Left cardiac atrium (tissue), 4 donors: ENCODE data around the gene PLCB1. TPM values are rescaled to one million over a fixed set of nuclear protein-coding genes. Genes with fewer than 3 reads are reported as not detected.

Source experiments
- ATAC-seq, 2 donors: fragments of 200-7000 bp; cut with Tn5 transposase; one replicate each; pipeline ENCODE4 v1.9.1; 2020; ENCODE audit warnings: mild to moderate bottlenecking in 2 of 2, moderate library complexity in 2 of 2
- DNase-seq: peaks from one replicate; pipeline ENCODE4 v3.0.0-alpha.2; 2020
- intact Hi-C, 2 donors: fragments of 100-400 bp; cut with DNase I; formaldehyde crosslinking; loops; one replicate each; pipeline versions ENCODE4 v1.14.1 to v1.15.1; 2022 to 2023
- total RNA-seq, 2 donors: library from RNA; stranded (reverse); fragmentation: NEBNext Ultra II Directional; extraction: Animal tissue kit (Norgen Biotek cat#: 25700); gene quantifications; one replicate each; pipeline ENCODE4 v1.2.1, GENCODE V29; 2021
- donor health status: DM: no; HTN: yes; CAD: no.
- donor health status: DM: no; HTN: yes; CAD: no; lungs with severe emphysema.
- donor health status: DM: yes; HTN: yes; CAD: no.
- donor health status: Dilated cardiomyopathy.

Gene PLCB1
- total RNA-seq, 2 donors from 2014 or later, result 25.9 to 27.1 TPM

DNA sequence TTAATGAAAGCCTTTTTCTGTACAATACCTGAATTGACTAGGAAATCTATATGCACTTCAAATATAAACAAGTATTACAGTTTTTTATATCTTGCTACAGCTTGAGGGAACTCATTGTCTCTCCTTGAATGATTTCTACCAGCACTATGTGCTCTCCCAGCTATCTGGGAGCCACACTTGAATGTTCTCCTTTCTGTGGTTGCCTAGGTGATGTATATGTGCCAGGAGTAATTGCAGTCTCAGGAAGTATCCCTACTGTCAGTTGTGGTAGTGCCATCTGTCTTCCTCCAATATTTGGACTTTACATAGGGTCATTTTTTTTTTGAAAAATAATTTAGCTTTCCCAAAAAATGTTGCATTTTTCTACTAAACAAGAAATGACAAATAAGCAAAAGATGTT lies 648.8 kb downstream of the PLCB1 start:
- DNase-seq (no peak), ATAC-seq (no peak)
- intact Hi-C loops, result no loop called here

DNA sequence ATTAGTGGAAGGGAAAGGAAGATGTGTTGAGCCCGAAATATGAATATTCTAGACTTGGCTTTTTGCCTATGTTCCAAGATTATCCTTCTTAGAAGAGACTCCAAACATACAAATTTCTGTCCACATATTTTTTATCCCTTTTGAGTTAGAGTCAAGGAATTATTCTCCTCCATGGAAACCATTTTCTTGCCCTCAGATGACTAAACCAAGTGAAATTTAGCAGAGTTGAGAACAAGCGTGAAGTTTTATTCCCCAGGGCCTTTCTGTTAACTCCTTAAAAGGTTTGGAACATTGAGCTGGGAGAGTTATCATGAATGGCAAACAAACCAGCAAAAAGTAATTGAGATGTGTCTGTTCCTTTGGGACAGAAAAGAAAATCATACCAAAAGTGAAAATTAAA lies 650.7 kb downstream of the PLCB1 start:
- DNase-seq, result no peak
- intact Hi-C loops, result no loop called here
- ATAC-seq, result peak; percentile 29 to 47

DNA sequence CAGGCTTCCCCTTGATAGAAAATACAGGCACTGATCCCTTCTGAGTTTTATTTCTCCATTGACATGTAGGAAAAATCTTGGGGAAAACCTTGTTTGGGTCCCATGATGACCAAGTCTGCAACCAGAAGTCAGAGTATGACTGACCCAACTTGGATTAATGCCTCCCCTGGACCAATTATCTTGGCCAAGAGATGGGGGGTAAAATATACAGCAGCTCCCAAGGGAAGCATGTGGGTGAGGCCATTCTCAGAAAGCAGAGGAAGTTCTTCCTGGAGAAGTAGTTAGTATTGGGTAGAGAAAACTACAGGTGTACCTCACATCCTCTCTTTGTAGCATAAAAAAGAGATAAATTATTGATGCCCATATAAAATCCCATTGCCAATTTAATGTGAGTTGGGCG lies 651.7 kb downstream of the PLCB1 start:
- no peak for DNase-seq
- intact Hi-C loops, result no loop called here
- no peak for ATAC-seq

DNA sequence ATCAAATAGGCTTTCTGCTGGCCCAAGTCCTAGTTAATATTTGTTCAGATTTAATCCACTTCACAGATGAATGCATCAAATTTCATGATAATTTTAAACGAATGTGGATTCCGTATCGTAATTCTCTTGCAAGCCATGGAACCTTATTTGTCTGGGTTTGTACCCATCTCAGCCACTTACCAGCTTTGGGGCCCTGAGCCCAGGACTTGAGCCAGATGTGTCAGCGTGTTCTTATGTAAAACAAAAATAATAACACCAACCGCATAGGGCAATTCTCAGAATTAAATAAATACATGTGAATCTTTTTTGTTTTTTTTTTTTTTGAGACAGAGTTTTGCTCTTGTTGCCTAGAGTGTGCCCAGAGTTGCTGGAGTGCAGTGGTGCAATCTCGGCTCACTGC lies 654.3 kb downstream of the PLCB1 start:
- ATAC-seq (no peak), DNase-seq (no peak)
- intact Hi-C loops, result no loop called here

DNA sequence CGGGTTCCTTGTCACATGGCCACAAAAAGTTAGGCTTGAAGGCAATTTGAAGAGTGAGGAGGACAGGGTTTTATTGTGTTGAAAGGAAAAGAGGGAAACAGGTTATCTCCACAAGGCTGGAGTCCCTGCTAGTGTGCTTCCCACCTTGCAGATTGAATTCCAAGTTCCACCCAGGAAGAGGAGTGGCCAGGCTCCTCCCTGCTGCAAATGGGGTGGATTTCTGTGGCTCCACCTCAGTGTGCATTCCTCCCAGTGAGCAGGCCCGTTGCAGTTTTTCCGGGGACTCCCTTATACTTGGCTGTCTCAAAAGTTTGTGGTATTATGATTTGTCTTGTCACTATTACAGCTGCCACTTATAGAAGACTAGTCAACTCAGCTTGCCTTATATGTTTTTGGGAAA lies 655.0 kb downstream of the PLCB1 start:
- ATAC-seq (no peak), DNase-seq (no peak)
- intact Hi-C loops, result no loop called here

DNA sequence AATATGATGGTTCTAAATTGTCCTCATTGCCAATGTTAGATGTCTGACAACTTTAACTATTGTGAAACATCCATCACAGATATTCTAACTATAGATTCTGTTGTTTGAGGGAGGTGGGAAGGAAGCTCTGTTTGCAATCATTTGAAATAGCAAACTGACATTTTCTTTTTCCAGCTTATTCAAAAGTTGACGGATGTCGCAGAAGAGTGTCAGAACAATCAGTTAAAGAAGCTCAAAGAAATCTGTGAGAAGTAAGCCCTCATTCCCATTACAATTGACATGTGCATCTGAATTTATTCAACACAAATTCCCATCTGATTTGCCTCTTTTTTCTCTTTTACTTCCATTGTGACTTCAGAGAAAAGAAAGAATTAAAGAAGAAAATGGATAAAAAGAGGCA lies 656.2 kb downstream of the PLCB1 start:
- no peak for ATAC-seq
- intact Hi-C loops, result no loop called here
- DNase-seq, result no peak

DNA sequence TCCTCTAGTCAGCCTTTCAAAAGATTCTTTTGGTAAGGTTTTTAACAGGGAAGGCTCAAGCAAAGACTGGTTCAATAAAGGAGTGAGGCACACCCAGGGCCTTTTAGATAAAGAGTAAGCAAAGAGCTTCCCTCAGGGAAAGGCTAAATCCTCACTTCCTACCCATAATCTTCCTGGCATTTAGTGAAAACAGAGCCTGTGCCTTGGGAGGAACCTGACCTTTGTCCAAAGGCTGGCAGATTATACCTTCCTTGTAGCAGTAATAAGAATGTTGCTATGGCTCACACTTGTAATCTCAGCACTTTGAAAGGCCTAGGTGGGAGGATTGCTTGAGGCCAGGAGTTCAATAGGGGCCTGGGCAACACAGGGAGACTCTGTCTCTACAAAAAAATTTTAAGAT lies 656.8 kb downstream of the PLCB1 start:
- no peak for DNase-seq
- intact Hi-C loops, result no loop called here
- peak in 1 of 2 donors; percentile 39 for ATAC-seq

DNA sequence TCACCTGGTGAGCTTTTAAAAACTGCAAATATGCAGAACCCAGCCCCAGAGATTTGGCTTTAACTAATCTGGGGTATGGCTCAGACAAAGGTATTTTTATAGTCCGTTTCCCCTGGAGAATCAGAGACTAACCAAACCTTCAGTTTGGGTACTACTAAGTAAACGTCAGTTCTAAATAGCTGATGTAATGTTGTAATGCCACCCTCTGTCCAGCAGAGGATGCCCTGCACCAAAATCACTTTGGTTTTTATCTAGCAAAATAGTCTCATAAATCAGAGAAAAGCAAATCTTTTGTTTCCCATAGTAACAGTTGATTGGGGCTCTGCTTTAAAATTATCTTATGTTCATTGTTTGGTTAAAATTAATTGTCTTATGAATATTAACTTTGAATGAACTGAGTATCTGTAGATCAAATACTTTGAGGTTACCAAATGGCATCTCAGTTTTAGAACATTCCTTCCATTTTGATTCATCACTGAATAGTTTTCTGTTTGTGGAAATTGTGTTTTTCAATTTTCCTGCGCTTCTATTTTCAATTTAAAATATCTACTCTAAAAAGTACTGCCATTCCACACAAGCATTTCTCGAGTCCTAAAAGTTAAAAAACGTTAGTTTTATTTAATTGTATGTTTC lies 658.5 kb downstream of the PLCB1 start:
- intact Hi-C loops, result loop anchor here in 1 of 2 donors (5.0 kb wide), 1 partner anchor 572 kb away; no protein-coding TSS in a partner anchor
- no peak for DNase-seq
- ATAC-seq, result peak; percentile 15 to 40

DNA sequence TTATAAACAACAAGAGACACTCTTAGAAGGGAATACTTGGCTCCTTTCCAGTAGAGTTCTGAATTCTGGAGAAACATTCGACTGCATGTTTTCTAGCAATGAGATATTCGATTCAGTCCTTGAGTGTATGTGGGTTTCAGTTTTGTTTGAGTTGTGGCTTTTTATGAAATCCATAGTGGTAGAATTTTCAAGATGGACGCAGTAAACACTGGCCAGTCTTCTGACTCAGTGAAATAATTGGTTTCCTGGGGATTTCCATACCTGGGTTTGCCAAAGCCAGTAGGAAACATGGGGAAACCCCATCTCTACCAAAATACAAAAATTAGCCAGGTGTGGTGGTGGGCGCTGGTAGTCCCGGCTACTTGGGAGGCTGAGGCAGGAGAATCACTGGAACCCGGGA lies 663.3 kb downstream of the PLCB1 start:
- ATAC-seq (no peak), DNase-seq (no peak)
- intact Hi-C loops, result no loop called here

DNA sequence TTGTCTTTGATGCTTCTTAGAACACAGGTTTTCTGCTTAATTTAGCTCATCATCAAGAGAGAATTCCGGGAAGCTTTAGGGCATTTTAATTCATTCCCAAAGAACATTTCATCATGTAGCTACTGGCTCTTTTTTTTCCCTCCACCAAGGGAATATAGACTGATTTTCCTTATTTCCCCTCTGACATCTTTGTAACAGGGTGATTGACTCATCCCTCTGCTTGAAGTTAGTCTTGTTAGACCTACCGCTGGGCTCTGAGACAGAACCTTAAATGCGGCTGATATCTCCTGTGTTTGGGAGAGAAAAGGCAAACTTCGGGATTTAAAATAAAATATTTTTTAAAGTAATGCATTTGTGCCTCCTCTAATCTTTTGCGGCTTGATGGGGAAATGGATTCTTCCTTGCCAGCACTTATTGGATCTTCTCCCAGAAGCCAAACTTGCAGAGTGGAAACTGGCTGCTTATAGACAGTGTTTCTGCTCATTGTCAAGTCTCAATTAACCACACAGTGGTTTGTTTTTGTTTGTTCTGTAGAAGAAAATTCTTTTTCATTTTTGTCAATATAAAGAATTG lies 664.1 kb downstream of the PLCB1 start:
- intact Hi-C loops, result no loop called here
- no peak for DNase-seq

DNA sequence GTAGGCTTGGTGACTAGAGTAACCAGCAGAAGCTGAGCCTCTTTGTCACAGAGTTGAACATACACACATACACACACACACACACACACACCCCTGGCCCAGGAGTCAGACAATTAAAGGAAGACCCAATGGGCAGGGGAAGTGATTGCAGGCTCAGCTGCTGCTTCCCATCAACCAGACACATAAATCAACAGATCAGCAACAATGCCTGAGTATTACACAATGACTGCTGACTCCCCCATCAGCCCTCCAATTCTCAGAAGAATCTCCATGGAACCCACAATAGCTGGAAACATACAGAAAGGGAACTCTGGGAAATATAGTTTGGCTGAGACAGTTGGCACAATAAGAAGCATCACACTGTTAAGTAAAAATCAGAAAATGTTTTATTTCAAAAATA lies 666.4 kb downstream of the PLCB1 start:
- ATAC-seq (peak; percentile 59 to 86), DNase-seq (peak; percentile 17)
- intact Hi-C loops, result no loop called here

More for the DNA sequence above, 664.1 kb downstream of the PLCB1 start:
- peak; percentile 56 to 60 for ATAC-seq

DNA sequence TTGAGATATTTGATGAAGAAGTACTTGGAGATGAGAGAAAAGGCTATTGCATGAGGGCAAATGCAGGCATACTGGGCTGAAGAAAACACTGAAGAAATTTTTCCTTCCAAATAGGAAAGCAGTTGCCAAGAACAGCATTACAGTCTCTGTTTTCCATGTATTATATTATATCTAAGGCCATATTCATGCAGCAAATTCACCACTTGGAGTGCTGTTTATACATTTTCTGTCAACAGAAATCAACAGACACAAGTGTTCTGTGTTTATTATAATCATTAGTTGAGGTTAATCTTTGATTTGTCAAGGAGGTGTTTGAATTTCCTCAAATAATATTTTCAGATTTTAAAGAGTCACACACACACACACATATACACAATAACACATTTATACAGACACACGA lies 668.0 kb downstream of the PLCB1 start:
- no peak for ATAC-seq
- no peak for DNase-seq
- intact Hi-C loops, result no loop called here

DNA sequence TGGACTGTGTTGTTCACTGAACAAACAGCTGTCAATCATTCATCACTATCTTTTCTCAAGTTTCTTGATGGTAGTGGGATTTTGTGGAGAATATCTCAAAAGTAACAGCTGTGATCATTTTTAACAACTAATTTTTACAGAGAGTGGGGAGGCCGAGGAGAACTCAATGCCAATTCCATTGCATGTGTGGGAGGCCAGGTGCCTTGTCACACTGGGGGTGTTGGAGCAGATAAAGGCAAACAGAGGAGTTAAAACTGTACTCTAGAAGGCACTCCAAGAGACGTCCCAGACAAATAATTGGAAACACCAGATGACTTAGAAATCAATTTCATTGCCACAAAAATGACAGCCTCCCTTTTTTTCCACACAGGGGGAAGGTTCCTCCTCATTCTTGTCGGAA lies 669.6 kb downstream of the PLCB1 start:
- intact Hi-C loops, result no loop called here
- no peak for DNase-seq
- no peak for ATAC-seq

DNA sequence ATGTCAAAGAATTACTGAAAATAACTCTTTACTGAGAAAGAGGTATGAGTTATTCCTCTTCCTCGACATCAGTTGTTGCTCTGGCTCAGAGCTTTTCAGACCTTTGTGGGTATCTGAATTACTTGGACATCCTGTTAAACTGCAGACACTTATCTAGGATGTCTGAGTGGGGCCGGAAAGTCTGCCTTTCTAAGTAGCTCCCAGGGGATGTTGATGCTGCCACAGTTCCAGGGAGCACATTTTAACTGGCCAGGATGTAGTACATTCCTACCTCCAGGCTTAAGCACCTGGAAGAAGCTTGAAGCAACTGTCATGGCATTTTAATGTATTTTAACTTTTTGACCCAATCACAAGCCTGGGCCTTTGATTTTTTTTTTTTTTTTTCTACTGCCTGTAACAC lies 671.0 kb downstream of the PLCB1 start:
- DNase-seq, result no peak
- intact Hi-C loops, result no loop called here
- ATAC-seq, result peak in 1 of 2 donors; percentile 61

DNA sequence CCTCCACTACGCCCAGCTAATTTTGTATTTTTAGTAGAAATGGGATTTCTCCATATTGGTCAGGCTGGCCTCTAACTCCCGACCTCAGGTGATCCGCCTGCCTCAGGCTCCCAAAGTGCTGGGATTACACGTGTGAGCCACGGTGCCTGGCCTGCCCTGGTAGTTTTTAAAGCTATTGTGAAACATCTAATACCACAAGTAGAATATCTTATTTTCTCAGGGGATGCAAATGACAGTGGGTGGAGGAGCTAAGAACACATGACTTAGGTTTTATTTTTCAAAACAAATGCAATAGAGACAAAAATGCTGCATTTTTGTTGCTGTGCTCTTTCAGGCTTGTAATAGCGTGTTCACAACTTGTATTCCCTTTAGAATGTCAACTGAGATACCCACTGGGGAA lies 671.9 kb downstream of the PLCB1 start:
- DNase-seq (no peak), ATAC-seq (no peak)
- intact Hi-C loops, result no loop called here

DNA sequence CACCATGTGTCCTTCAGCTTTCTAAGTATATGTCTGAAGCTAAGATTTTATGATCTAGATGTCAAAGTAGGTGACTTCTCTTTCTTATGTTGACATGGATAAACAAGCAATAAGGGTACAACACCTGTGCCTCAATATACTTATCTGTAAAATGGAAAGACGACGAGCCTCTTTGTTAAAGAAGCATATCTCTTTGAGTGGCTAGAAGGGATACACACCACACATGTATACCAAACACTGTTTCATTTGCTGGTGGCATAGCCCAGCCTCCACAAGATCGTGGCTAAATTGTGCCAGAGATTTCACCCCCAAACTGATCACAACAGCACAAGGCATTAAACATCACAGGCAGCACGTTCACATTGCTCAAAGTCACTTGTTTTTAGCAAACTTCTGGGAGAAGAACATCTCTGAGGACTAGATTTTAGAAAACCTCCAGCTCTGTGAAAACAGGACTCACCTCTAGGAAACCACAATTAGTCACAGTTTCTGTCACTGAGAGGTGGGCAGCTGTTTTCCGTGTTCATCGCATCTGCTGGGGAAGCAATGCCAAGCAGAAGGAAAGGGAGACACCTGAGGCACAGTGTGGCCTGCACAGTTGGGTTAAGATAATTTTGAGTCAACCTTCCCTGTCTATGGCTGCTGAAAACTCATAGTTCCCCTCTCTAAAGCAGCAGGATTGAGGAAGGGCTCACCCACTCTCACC lies 673.8 kb downstream of the PLCB1 start:
- ATAC-seq (no peak), DNase-seq (no peak)
- intact Hi-C loops, result no loop called here

DNA sequence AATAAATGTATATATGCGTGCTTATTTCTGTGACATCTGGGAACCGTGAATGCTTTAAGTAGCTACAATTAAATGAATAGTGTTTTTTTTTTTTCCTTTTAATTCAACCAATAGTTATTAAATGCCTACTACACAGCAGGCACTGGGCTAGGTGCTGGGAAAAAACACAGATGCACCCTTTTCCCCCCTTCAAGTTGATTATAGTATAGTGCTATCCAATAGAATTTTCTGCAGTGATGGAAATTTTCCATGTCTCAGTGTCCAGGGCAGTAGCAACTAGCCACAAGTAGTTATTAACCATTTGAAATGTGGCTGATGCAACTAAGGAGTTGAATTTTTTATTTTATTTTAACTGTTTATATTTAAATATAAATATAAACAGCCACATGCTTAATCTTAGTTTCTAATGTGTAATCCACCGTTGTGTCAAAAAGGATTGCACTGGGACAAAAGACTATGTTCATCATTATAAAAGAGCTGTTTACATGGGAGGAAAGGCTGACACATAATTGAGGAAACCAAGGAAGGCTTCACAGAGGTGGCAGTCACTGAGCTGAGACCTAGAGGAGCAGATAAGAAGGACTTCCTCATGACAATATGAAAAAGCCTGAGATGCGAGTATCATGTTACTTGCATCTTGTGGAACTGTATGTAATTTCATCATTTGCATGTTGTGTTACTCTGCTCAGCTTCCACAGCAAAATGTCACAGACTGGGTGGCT lies 675.6 kb downstream of the PLCB1 start:
- no peak for DNase-seq
- ATAC-seq, result no peak
- intact Hi-C loops, result no loop called here

DNA sequence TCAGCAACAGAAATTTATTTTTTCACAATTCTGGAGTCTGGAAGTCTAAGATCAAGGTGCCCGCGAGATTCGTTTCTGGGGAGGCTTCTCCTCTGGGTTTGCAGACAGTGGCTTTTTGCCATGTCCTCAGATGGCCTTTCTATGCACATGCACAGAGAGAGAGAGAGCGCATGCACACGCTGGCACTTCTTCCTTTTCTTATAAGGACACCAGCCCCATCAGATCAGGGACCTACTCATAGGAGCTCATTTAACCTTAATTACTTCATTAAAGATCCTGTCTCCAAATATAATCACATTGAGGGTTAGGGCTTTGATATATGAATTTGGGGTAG lies 676.1 kb downstream of the PLCB1 start:
- intact Hi-C loops, result no loop called here
- DNase-seq, result no peak
- ATAC-seq, result peak in 1 of 2 donors; percentile 76

DNA sequence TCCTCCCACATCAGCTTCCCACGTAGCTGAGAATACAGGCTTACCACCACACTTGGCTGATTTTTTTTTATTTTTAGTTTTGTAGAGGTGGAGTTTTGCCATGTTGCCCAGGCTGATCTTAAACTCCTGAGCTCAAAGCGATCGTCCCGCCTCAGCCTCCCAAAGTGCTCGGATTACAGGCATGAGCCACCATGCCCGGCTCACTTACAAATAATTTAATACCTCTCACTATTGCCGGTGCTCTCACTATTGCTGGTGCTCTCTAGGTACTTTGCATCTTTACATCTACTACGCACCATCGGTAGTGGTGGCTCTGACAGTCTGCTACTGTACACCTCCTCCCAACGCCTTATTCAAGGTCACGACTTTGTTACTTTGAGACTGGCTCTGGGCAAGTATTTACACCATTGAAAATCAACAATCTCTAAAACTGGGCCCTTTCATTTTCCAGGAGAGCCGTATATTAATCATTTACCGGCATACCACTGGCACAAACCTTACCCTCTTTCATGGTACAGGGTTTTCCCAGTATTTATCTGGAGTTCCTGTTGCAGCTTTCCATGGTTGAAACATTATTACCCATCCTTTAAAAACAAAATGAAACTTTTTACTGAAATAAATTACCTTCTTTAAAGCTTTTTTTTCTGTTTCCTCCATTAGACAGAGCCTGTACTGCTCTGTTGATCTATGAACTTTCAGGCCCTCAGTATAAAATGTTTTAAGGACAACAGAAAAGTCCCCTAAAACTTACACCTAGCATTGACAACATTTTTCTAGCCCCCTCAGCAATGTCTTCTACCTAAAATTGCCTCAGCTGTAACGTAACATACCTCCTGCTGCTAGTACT lies 677.3 kb downstream of the PLCB1 start:
- intact Hi-C loops, result no loop called here
- DNase-seq (no peak), ATAC-seq (no peak)
